Measurements from ENCODE around the gene REM1.
"Not testable (repeated sequence)": the region's sequence is repeated elsewhere in the genome, so short reads cannot be mapped to it uniquely, and the experiment has no call there.

REM1 gene

DNA sequence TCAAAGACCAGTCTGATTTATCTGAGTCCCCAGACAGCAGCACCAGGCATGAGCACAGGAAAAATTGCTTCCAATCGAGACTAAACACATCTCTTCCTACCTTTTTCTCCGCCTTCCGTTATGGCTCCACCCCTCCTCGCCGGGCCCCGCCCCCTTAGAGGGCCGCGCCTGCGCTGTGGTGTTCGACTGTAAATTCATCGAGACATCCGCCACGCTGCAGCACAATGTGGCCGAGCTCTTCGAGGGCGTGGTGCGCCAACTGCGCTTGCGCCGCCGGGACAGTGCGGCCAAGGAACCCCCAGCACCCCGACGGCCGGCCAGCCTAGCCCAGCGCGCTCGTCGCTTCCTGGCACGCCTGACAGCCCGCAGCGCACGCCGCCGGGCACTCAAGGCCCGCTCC lies 8.9 kb downstream of the REM1 start:
- DNase-seq (ENCODE audit: low read depth in 2 of 2, low spot score in 1 of 2), result no peak

DNA sequence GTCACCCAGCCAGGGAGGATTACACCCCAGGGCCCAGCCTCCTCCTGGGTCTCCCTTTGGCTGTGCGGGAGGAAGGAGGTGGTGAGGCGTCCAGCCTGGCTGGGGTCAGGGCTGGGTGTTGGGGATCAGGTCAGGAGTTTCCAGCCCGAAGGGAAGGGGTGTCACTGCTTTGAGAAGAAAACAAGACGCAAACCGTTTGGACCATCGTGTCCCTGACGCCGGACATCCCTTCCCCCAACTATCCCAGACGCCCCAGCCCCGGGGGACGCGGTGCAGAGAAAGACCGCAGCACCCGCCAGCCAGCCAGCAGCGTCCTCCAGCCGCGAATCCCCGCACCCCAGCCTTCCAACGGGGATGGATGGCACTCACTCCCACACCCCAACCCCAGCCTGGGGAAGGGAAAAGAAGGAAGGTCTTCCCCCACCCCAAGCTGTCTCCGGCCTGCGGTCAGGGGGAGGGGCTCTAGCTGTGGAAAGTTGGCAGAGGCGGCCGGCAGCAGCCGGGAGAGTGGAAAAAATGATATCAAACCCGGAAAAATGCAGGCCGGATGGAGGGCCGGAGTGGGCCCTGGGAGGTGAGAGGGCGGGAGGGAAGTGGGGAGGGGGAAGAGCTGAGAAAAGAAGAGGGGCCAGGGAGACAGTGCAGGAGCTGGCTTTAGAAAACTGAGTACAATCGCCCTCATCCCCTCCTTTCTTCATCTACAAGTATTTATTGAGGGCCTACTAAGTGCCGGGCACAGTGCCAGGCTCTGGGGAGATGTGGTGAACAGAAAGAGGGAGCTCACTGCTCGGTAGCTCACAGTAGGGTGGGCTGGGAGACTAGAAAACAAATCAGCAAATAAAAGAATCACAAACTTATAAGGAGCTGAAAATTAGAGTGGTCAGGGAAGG lies 10.6 kb downstream of the REM1 start:
- DNase-seq (ENCODE audit: low read depth in 2 of 2, low spot score in 1 of 2), result no peak

DNA sequence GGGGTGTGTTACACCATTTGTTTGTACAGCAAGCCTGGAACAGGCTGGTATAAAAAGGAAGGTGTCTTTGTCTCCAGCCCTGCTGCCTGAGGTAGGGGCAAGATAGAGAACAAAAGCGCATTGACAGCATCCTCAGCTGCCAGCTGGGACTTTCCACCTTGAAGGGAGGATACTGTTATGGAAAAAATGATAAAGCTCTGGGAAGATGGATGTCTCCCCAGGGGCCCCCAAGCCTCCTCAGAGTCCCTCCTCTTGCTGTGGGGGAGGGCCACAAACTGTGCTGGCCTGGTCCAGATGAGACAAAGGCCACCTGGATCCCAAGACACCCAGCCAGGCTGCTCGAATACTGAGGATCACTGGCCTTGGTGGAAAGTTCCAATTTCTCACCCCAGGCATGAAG lies 13.0 kb downstream of the REM1 start:
- no peak for DNase-seq (ENCODE audit: low read depth in 2 of 2, low spot score in 1 of 2)

DNA sequence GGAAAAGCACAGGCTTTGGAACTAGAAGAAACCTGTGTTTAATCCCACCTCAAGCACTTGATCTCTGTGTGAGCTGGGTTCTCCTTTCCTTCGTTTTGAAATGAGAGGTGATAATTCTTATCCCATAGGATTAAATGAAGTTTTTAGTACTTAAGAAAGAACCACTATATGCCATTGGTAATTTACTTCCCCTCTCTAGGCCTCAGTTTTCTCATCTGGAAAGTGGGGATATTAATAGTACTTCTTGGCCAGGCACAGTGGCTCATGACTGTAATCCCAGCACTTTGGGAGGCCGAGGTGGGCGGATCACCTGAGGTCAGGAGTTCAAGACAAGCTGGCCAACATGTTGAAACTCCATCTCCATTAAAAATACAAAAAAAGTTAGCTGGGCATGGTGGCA lies 14.1 kb downstream of the REM1 start:
- DNase-seq (ENCODE audit: low read depth in 2 of 2, low spot score in 1 of 2), result no peak

DNA sequence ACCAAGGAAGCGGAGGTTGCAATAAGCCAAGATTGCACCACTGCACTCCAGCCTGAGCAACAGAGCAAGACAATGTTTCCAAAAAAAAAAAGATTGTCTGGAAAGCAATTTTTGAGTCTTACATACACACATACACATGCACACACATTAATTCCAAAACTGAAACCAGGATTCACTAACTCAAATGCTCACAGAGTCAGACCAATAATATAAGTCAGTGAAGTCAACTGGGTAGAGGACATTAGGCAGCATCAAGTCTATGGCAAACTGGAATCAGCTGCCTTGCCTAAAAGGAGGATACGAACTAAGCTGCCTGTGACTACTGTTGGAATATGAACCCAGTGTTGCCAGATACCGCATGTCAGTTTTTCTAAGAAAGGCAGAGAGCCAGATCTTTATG lies 15.7 kb downstream of the REM1 start:
- DNase-seq (ENCODE audit: low read depth in 2 of 2, low spot score in 1 of 2), result no peak

DNA sequence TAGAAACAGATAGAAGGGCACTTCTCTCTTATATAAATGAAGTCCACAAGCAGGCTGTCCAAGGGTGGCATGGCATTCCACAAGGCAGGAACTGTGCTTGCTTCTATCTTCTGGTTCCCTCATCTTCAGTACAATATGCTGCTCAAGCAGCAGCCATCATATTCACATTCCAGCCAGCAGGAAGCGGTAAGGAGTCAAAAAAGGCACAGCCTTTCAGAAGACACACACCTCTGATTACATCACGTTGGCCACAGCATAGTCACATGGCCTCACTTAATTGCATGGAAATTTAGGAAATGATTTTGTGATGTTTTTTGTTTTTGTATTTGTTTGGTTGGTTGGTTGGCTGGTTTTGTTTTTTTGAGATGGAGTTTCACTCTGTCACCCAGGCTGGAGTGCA lies 19.0 kb downstream of the REM1 start:
- no peak for DNase-seq (ENCODE audit: low read depth in 2 of 2, low spot score in 1 of 2)

DNA sequence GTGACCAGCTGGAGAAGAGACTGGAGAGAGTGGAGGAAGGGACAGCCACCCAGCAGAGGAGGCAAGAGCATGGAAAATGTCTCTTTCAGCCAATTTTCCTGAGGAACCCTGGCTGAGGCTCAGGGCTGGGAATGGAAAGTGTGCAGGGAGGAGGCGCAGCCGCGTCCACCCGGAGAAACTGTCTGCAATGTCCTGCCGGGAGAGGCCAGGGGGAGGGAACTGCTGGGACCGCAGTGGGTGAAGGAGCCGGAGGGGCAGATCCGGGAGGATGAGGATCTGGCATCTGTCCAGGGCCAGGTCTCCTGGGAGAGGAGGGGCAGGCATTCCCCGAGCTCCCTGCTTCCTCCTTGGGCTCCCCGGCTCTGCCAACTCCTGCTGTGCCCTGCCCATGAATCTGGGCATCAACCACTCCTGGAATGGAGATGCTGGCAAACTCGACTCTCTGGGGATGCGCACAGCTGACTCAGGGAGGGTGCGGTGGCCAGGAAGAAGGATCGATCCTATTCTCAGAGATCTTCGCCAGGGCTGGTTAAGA lies 21.7 kb downstream of the REM1 start:
- no peak for DNase-seq (ENCODE audit: low read depth in 2 of 2, low spot score in 1 of 2)

DNA sequence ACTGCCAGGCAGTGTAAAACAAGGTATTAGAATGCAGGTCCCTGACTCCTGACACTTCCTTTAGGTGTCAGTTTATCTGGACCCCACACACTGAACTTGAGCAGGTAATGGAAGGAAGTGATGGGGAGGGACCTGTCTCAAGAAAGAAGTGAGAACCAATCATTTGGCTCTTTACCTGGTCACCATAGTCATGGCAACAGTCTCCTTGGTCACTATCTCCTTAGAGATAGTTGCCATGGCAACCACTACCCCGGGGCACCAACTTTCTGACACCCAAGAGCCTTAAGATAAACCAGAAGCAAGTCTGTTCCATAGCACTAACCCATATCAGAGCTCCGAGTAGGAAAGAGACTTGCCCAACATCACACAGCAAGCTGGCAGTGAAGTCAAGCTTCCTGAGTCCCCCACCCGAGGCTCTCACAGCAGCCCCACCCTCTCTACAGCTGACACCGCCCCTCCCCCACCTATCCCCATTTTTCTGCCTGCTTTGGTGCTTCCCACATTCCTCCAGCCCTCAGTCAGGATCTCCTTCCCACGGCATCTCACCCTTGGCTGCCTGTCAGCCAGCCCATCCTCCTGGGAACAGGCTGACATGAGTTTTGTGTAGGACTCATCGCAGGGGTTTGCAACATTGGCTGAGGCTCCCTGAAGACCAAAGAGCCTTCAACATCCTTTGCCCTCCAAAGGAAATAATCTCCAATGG lies 22.9 kb downstream of the REM1 start:
- no peak for DNase-seq (ENCODE audit: low read depth in 2 of 2, low spot score in 1 of 2)

DNA sequence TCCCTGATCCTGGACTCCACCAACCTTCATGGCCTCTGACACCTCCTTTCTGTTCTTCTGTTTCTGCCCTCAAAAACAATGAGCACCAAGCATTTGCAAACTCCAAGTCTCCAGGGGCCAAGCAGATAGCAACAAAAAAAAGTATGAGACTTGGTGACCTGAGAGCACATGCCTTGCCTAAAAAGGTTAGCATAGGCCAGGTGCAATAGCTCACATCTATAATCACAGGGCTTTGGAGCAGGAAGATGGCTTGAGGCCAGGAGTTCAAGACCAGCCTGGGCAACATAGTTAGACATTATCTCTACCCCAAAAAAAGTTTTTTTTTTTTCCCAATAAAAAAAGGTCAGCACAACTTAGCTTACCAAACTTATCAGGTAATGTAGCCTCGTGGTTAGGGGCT lies 25.4 kb downstream of the REM1 start:
- no peak for DNase-seq (ENCODE audit: low read depth in 2 of 2, low spot score in 1 of 2)

DNA sequence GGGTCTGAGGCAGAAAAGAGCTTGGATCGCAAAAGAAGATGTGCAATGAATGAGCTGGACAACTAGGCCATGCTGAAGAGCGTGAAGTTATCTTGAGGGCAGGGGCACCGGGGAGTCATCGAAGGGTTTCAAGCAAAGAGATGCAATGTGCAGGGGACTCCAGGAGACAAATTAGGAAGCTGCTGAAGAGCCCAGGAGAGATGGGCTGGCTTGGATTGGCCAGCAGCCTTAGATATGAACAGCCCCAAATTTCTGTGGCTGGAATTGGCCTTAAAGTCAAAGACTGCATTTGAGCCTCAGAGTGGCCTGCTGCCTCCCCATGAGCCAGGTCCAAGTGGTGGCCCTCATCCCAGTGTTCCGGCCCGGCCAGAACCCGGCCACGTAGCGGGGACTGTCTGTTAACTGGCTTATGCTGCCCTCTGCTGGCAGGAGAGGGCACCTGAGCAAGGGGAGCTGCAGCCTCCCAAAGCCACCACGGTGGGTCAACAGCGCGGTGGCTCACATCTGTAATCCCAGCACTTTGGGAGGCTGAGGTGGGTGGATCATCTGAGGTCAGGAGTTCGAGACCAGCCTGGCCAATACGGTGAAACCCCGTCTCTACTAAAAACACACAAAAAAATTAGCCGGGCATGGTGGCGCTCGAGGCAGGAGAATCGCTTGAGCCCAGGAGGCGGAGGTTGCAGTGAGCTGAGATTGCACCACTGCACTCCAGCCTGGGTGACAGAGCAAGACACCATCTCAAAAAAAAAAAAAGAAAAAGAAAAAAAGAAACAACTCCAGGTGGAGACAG lies 28.0 kb downstream of the REM1 start:
- peak; percentile 45 to 52 for DNase-seq (ENCODE audit: low read depth in 2 of 2, low spot score in 1 of 2)

DNA sequence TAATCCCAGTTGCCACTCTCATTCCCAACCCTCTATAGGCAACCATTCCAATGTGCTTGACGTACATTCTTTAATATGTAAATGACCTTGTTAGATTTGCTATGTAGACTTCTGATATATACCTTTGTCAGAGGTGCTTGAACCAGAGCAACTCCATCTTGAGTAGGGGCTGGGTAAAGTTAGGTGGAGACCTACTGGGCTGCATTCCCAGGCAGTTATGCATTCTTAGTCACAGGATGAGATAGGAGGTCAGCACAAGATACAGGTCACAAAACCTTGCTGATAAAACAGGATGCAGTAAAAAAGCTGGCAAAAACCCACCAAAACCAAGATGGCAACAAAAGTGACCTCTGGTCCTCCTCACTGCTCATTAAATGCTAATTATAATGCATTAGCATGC lies 30.8 kb downstream of the REM1 start:
- no peak for DNase-seq (ENCODE audit: low read depth in 2 of 2, low spot score in 1 of 2)

DNA sequence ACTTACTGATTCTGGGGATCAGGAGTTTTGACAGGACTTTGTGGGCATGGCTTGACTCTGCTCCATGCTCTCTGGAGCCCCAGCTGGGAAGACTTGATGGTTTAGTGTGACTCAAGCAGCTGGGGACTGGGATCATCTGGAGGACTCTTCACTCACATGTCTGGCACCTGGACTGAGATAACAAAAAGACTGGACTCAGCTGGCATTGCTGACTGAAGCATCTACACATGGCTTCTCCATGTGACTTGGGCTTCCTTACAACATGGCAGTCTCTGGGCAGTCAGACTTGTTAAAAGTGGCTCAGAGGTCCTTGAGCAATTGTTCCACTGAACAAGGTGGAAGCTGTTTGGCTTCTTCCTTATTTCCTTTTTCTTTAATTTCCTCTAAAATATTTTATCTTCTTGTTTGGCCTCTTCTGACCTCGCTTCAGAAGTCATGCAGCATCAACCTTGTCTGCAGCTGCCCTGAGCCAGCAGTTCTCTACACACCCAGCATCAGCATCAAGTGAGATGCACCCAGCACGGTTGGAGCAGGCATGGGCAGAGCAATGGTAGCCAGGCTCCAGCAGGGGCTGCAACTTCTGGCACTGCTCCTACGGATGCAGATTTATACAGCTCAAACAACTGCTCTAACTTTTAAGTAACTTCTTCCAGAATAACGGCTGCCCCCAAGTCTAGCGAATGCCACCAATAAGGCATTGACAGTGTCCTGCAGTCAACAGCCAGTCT lies 33.6 kb downstream of the REM1 start:
- no peak for DNase-seq (ENCODE audit: low read depth in 2 of 2, low spot score in 1 of 2)

DNA sequence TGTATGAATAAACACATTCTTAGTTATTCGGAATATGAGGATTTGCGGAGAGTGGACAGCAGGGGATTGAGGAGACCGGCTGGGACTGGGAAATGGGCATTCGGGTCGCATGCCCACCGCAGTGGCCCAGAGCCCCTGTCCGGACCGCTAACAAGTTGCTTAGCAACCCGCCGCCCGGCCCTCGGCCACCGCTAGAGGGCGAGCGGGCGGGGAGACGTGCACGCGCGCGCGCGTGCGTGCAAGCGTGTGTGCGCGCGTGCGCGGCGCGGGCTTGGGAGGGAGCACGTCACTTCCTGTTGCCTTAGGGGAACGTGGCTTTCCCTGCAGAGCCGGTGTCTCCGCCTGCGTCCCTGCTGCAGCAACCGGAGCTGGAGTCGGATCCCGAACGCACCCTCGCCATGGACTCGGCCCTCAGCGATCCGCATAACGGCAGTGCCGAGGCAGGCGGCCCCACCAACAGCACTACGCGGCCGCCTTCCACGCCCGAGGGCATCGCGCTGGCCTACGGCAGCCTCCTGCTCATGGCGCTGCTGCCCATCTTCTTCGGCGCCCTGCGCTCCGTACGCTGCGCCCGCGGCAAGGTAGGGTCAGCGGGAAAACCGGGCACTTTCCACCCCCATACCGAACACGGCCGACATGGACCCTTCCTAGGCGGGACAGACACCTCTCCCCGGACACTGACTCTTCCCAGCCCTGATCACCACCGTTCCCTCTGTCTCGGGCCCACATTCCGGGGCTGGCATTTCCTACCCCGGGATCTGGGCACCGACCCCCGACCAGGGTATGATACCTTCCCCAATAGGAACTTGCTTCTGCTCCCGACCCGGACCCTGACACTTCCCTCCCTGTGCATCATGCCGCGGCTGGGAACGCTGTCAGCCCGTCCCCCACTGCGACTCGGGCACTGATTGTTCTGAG lies 39.3 kb downstream of the REM1 start, which contains the start of gene HM13:
Gene HM13, plus strand, starts transcription at position 289 of the 918 bp plus-strand sequence. Its CDS starts 110 bp downstream, at position 399.
- peak; percentile 75 to 77 for DNase-seq (ENCODE audit: low read depth in 2 of 2, low spot score in 1 of 2)

DNA sequence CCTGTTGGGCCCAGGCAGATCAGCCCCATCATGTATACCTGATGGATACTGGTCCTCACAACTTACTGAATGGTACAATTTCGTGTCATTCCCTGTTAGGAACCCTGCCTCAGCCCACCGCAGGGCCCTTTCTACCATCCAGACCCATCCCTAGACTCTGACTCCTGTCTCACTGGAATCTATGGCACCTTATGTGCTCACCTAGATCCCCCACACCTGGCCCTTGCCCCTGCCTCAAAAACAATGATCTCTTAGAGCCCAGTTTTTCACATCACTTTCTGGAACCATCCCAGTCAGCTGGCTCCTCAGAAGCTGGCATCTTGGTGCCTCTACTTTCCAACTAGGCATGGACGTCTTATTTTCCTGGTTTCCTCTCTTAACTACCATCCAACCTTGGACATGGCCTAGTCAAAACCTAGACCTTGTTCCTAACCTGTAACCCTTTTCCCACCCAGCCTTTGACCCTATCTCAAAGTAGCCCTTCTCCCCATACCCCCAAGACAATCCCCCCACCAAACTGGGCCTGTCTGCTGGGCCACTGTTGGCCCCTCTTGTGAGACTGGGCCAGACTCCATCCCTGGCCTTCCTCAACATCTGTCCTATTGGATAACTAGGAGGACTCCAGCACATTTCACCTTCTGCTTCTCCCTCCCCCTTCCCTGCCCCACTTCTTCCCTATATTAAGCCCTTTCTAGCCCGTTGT lies 40.1 kb downstream of the REM1 start:
- no peak for DNase-seq (ENCODE audit: low read depth in 2 of 2, low spot score in 1 of 2)

DNA sequence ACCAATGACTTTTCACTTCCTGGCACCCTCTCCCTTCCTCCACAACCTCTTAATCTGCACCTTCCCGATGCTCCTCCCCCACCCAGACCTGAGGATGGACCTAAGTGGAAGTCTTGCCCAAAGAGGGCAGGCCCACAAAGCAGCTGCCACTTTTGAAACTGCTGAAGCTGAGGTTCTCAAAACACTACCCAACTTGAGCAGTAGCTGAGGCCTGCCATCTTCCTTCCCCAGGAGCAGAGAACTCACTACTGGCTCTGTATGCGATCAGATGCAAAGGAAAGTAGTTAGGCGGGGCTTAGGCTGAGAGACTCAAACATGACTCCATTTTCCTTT lies 40.7 kb downstream of the REM1 start:
- DNase-seq (ENCODE audit: low read depth in 2 of 2, low spot score in 1 of 2), result no peak

DNA sequence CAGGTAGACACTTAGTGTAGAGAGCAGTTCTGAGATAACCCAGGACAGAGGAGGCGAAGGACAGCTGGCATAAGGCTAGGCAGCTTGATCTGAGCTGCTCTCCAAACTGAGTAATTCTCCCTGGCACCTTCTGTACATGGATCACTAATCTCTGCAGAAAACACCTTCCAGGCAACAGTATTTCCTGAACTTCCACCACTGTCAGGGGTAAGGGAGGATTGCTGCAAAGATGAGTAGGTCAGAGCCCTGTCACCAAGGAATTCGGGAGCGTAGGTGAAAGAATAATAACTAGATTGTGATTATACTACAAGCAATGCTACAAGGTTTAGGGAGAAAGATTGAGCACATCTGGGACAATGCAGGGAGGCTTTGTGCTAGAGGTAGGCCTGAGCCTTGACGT lies 41.1 kb downstream of the REM1 start:
- DNase-seq (ENCODE audit: low read depth in 2 of 2, low spot score in 1 of 2), result no peak

DNA sequence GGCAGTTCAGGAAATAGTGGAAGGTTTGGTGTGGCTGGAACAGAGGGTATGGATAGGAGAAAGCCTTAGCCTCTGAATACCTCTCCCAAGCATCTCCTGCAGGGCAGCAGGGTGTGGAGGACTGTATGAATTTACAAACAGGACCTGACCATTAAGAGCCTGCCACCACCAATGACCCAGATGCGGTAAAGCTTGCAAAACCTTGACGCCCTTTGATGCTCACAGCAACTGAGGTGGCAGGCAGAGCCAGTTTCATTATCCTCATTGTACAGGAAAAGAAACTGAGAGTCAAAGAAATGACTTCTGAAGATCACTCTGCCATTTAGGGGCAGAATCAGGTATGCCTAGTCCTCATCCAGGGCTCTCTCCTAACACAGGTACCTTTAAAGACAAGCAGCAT lies 41.6 kb downstream of the REM1 start:
- DNase-seq (ENCODE audit: low read depth in 2 of 2, low spot score in 1 of 2), result no peak

DNA sequence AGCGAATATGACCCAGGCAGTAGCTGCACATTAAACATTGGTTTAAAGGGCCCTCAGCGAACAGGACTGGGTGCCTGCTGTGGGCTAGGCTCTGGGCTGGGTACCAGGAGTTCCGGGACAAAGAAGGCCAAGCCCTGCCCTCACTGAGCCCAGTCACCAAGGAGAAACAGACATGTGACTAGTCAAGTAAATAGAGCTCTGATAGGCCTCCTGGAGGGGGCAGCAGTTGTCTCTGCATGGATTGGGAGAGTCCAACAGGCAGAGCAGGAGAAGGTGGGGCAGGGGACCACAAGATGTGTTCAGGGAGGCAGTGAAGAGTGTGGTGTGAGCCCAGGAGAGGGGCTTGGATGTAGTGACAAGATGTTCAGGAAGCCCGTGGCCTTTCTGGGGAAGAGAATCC lies 42.3 kb downstream of the REM1 start:
- DNase-seq (ENCODE audit: low read depth in 2 of 2, low spot score in 1 of 2), result no peak

DNA sequence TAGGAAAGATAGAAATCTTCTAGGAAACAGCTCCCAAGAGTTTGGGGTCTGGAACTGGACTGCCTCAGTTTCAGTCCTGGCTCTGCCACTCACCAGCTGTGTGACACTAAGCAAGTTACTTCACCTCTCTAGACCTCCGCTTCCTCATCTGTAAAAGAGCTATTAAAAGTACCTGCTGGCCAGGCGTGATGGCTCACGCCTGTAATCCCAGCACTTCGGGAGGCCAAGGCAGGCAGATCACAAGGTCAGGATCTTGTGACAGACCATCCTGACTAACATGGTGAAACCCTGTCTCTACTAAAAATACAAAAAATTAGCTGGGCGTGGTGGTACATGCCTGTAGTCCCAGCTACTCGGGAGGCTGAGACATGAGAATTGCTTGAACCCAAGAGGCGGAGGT lies 46.2 kb downstream of the REM1 start:
- DNase-seq (ENCODE audit: low read depth in 2 of 2, low spot score in 1 of 2), result not testable (repeated sequence)
